ENCODE measurements around the gene PDZD4. TPM values are rescaled to one million over a fixed set of nuclear protein-coding genes. Genes with fewer than 3 reads are reported as not detected.

The PDZD4 gene
- polyA plus RNA-seq, 3 donors = 0.11 TPM; not detected in 2

DNA sequence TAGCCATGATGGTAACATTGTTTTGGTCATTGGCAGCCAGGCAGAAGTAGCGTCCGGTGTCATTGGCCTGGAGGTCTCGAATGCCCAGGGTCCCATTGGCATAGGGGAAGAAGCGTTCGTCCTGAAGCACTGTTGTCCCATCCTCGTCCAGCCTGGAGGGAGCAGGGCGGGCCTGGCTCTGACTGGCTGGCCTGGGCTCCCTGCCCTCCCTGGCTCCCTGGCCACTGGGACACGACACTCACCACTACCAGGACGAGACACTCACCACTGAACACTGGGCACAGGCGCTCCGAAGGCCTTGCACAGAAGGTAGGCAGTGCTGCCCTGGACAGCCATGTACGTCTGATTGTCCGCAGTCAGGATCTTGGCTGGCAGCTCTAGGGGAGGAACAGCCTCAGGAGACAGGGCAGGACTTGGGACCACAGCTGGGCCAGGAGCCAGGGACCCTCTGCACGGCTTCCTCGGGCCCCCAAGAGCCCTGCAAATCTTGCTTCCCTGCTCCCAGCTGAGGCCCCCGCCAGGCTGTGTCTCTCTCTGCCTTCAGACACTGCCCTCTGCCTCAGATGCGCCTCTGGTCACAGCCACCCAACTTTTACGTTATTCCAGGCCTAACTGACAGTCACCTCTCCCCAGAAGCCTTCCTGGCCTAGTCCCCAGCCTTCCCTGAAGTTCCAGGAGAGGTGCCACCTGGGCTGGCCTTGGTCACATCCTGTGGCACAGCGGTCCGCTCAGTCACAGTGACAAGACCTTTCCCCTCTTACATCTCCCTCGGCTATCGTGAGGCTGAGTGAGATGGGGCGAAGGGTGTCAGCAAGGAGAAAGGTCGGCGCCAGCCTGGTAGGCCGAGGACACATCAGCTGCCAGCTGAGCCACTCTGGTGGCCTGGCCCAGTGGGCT lies 38.5 kb upstream of the PDZD4 start:
- no peaks in the 10 kb centered on the region for H3K79me2 ChIP-seq (ENCODE audit: insufficient read depth, low read length)
- no peaks in the 10 kb centered on the region for H4K20me1 ChIP-seq (ENCODE audit: insufficient read depth, low read length)
- H3K4me3 ChIP-seq (replicated peaks in 1 of 3; ENCODE audit: low read depth in 2 of 3, low read length in 3 of 3) = no peak overlapping the region
- WGBS (ENCODE audit: insufficient coverage) = 90% methylated on average over 12 of the region's 26 CpGs
- H2AFZ ChIP-seq (ENCODE audit: insufficient read depth, low read depth, low read length, poor library complexity, severe bottlenecking) = no peak overlapping the region
- no peak overlapping the region for H3K27ac ChIP-seq (ENCODE audit: low read depth in 1 of 2, low read length in 2 of 2)
- H3K36me3 Mint-ChIP-seq = no peaks in the 10 kb centered on the region
- no peak for DNase-seq
- TF ChIP-seq, protein P1, sequence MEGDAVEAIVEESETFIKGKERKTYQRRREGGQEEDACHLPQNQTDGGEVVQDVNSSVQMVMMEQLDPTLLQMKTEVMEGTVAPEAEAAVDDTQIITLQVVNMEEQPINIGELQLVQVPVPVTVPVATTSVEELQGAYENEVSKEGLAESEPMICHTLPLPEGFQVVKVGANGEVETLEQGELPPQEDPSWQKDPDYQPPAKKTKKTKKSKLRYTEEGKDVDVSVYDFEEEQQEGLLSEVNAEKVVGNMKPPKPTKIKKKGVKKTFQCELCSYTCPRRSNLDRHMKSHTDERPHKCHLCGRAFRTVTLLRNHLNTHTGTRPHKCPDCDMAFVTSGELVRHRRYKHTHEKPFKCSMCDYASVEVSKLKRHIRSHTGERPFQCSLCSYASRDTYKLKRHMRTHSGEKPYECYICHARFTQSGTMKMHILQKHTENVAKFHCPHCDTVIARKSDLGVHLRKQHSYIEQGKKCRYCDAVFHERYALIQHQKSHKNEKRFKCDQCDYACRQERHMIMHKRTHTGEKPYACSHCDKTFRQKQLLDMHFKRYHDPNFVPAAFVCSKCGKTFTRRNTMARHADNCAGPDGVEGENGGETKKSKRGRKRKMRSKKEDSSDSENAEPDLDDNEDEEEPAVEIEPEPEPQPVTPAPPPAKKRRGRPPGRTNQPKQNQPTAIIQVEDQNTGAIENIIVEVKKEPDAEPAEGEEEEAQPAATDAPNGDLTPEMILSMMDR (IDR thresholded peaks at IDR 0.05) = no peak
- H3K27me3 Mint-ChIP-seq (ENCODE audit: low read depth in 3 of 3) = peaks cover 4 to 41% (median 22%) of the 10 kb centered on the region in 3 donors
- no peak overlapping the region for H3K4me3 Mint-ChIP-seq
- H3K27ac Mint-ChIP-seq = no peak overlapping the region
- peaks cover 0 to 7% (median 0%) of the 10 kb centered on the region in 7 donors for H3K9me3 Mint-ChIP-seq
- H3K36me3 ChIP-seq (replicated peaks in 1 of 2; ENCODE audit: control insufficient read depth in 1 of 2, insufficient read depth in 2 of 2, low read length in 2 of 2) = no peaks in the 10 kb centered on the region
- no peaks in the 10 kb centered on the region for H3K4me1 ChIP-seq (ENCODE audit: control insufficient read depth in 1 of 2, insufficient read depth in 2 of 2, low read length in 2 of 2)
- no peaks in the 10 kb centered on the region for H3K9me3 ChIP-seq (replicated peaks in 1 of 2; ENCODE audit: control insufficient read depth in 1 of 2, insufficient read depth in 1 of 2, low read length in 2 of 2)
- intact Hi-C loops (cut with micrococcal nuclease) = no loop called here
- H3K4me2 ChIP-seq (replicated peaks; ENCODE audit: extremely low read depth, low read length, poor library complexity, severe bottlenecking) = no peak overlapping the region
- H3K4me1 Mint-ChIP-seq = no peaks in the 10 kb centered on the region
- H3K9ac ChIP-seq (ENCODE audit: insufficient read depth, low read length, poor library complexity, severe bottlenecking) = no peak overlapping the region
- H3K27me3 ChIP-seq (ENCODE audit: control insufficient read depth in 2 of 2, insufficient read depth in 2 of 2, low read length in 2 of 2) = no peaks in the 10 kb centered on the region

DNA sequence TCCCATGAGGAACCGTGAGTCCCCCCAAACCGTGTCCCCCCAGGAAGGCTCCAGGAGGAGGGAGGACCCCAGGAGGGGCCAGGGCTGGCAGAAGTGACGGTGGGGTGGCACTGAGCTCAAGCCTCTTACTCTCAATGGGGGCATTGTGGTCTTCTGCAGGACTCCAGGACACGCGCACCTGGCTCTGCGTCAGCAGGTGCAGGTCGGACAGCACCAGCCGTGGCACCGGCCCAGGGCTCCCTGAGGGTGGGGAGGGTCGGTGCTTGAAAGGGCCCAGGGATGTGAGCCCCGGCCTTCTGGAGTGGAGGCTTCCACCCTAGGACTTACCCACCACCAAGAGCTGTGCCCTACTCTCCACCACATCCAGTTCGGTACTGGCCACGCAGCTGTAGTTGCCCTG lies 37.3 kb upstream of the PDZD4 start:
- no peaks in the 10 kb centered on the region for H3K4me1 Mint-ChIP-seq
- no peak overlapping the region for H3K4me3 Mint-ChIP-seq
- Histone ChIP-seq H2AFZ (ENCODE audit: insufficient read depth, low read depth, low read length, poor library complexity, severe bottlenecking) (no peak overlapping the region), H3K4me3 (replicated peaks in 1 of 3; ENCODE audit: low read depth in 2 of 3, low read length in 3 of 3) (no peak overlapping the region), H3K36me3 (replicated peaks in 1 of 2; ENCODE audit: control insufficient read depth in 1 of 2, insufficient read depth in 2 of 2, low read length in 2 of 2) (no peaks in the 10 kb centered on the region), H3K4me2 (replicated peaks; ENCODE audit: extremely low read depth, low read length, poor library complexity, severe bottlenecking) (no peak overlapping the region), H3K9me3 (replicated peaks in 1 of 2; ENCODE audit: control insufficient read depth in 1 of 2, insufficient read depth in 1 of 2, low read length in 2 of 2) (no peaks in the 10 kb centered on the region), H3K27me3 (ENCODE audit: control insufficient read depth in 2 of 2, insufficient read depth in 2 of 2, low read length in 2 of 2) (no peaks in the 10 kb centered on the region), H3K27ac (ENCODE audit: low read depth in 1 of 2, low read length in 2 of 2) (no peak overlapping the region), H3K9ac (ENCODE audit: insufficient read depth, low read length, poor library complexity, severe bottlenecking) (no peak overlapping the region), H3K79me2 (ENCODE audit: insufficient read depth, low read length) (no peaks in the 10 kb centered on the region), H4K20me1 (ENCODE audit: insufficient read depth, low read length) (no peaks in the 10 kb centered on the region), H3K4me1 (ENCODE audit: control insufficient read depth in 1 of 2, insufficient read depth in 2 of 2, low read length in 2 of 2) (no peaks in the 10 kb centered on the region)
- DNase-seq = no peak
- WGBS (ENCODE audit: insufficient coverage) = 85% methylated on average over 2 of the region's 13 CpGs
- TF ChIP-seq, protein P1 (IDR thresholded peaks at IDR 0.05) = no peak
- H3K9me3 Mint-ChIP-seq = peaks cover 0 to 10% (median 0%) of the 10 kb centered on the region in 7 donors
- H3K27ac Mint-ChIP-seq = no peak overlapping the region
- intact Hi-C loops (cut with micrococcal nuclease) = no loop called here
- H3K36me3 Mint-ChIP-seq = no peaks in the 10 kb centered on the region
- H3K27me3 Mint-ChIP-seq (ENCODE audit: low read depth in 3 of 3) = peaks cover 7 to 39% (median 18%) of the 10 kb centered on the region in 3 donors
